ENCODE results near the gene PA2G4.
A peak's percentile ranks its signal among the peaks of the same experiment; 100 is the strongest.

Gene PA2G4

DNA sequence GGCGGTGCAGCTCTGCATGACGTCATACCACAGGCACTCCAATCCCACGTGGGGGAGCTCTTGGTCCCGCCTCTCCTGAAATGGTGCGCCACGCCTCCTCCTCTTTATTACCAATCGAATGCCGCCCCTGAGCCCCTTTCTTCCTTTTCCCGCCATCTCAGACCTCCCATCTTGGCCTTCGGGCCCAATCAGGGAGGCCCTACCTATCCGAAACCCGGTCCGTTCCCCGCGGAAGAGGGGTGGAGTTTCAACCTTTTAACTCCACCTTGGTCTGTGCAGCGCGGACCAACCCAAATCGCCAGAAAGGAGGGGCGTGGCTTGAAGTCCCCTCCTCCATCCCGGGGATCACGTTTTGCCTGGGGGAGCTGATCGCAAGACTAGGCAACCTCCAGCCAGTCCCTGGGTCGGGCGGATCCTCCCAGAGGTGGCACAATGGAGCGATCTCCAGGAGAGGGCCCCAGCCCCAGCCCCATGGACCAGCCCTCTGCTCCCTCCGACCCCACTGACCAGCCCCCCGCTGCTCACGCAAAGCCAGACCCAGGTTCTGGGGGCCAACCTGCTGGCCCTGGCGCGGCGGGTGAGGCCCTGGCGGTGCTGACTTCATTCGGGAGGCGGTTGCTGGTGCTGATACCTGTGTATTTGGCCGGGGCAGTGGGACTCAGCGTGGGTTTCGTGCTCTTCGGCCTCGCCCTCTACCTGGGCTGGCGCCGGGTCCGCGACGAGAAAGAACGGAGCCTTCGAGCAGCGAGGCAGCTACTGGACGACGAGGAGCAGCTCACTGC is 23.7 kb downstream of the PA2G4 start, which contains the start of gene ESYT1:
TSS of gene ESYT1 (plus strand) at position 380 of the 782 bp plus-strand sequence. CDS start at position 433, 53 bp downstream.
- peak; percentile 98 for DNase-seq

DNA sequence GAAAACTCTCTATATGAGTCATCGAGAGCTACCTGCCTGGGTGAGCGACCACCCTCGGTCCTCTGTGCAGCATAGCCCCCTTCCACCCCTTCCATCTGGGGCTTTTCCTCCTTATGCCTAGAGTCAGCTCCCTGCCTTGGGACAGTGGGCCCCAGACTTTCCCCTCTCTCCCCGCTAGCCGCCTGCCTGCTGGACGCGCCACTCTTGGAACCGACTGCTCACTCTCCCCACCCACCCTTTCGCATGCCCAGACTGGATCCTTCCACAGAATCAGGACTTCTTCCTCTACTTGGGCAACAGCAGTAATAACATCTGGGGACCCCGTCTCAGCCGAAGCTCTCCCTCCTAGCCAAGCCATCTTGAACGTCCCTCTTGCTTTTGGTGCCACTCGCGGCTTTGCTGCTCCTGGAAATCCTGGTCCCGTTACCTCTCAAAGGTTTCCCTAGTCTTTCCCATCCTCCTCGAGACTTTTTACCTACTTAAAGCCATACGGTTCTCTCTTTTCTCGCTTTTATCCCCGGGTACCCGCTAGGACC is 24.4 kb downstream of the PA2G4 start:
- no peak for DNase-seq

DNA sequence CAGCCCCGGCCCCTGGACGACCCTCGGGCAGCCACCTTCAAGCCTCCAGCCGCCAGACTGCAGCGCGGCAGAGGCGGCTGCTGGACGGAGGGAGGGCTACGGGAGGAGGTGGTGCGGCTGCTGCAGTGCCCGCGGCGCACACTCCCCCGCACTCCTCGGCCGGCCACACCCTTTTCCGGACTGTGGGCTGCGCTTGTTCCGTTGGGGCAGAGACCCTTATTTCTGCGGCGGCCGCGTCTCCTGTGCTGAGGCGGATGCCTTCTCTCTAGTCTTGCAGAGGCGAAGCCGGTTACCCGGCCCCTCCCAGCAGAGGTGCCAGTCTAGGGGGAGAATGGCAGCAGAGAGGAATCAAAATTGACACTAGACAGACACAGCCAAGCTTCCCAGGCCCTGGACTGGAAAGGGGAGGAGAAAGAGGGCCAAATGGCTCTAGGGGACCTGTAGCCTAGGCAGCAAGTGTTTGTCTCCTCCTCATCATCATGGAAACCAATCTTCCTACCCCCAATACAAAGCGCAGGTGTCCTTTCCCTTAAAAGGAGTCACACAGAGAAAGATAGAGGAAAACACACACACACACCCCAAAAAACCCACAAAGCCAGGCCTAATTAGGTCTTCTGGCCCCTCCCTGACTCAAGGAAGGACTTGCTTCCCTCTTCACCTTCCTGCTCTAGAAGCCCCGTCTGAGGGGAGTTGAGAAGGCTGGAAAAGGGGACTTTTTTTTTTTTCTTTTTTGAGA is 25.0 kb downstream of the PA2G4 start:
- DNase-seq, result no peak

DNA sequence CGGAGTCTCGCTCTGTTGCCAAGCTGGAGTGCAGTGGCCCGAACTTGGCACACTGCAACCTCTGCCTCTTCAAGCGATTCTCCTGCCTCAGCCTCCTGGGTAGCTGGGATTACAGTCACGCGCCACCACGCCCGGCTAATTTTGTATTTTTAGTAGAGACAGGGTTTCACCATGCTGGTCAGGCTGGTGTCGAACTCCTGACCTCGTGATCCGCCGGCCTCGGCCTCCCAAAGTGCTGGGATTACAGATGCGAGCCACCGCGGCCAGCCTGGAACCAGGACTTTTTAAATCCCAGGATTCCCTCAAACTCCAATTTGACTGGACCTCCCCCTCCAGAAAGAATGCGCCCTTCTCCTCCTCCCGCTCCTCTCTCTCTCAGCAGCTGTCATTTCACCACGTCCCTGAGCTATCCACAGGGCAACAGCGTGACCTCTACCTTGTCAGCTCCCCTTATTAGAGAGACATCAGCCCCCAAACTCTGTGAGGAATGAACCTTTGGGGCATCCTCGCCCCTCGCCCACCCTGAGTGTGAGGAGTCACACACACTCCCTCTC is 25.7 kb downstream of the PA2G4 start:
- no peak for DNase-seq

DNA sequence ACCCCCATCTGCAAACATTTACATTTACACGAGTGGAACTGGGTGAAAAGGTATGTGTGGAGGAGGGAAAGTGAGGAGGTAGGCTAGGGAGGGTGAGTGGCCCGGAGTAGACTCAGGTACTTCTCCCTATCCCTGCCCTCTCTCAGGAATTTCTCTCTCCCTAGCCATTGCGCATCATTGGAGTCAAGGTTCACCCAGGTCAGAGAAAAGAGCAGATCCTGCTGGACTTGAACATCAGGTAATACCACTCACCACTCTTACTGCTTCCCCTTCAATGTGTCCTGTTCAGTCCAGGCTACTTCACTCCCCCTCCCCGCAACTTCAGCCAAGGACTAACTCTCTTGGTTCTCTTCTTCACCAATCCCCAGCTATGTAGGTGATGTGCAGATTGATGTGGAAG is 26.5 kb downstream of the PA2G4 start:
- no peak for DNase-seq

DNA sequence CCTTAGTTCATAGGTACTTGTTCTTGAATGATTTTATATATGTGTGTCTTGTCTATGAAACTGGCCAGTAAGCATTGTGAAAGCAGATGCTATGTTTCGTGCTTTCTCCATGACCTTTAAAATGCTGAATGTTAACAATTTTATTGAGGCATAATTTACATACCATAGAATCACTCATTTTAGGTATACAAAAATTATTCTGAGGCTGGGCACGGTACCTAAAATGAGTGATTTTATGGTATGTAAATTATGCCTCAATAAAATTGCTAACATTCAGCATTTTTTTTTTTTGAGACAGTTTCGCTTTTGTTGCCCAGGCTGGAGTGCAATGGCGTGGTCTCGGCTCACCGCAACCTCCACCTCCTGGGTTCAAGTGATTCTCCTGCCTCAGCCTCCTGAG is 30.5 kb downstream of the PA2G4 start:
- no peak for DNase-seq

DNA sequence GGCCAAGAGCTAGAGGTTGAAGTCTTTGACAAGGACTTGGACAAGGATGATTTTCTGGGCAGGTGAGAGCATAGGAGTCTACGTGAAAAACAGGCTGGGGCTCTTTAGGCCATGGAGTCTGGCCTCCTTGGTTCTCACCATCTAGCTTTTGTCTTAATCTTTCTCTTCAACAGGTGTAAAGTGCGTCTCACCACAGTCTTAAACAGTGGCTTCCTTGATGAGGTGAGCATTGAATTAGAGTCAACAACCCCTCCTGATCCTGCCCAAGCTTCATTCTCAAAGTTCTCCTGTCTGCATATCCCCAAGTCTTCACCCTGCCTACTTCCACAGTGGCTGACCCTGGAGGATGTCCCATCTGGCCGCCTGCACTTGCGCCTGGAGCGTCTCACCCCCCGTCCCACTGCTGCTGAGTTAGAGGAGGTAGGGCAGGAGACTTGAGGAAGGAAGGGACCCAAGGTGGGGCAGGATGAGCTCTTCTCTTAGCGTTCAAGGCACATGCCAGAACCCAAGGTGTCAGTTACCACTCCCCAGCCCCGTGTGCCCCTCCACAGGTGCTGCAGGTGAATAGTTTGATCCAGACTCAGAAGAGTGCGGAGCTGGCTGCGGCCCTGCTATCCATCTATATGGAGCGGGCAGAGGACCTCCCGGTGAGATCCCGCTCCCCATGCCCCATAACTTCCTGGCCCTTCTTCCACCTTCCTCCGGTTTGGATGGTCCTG is 33.7 kb downstream of the PA2G4 start:
- no peak for DNase-seq

DNA sequence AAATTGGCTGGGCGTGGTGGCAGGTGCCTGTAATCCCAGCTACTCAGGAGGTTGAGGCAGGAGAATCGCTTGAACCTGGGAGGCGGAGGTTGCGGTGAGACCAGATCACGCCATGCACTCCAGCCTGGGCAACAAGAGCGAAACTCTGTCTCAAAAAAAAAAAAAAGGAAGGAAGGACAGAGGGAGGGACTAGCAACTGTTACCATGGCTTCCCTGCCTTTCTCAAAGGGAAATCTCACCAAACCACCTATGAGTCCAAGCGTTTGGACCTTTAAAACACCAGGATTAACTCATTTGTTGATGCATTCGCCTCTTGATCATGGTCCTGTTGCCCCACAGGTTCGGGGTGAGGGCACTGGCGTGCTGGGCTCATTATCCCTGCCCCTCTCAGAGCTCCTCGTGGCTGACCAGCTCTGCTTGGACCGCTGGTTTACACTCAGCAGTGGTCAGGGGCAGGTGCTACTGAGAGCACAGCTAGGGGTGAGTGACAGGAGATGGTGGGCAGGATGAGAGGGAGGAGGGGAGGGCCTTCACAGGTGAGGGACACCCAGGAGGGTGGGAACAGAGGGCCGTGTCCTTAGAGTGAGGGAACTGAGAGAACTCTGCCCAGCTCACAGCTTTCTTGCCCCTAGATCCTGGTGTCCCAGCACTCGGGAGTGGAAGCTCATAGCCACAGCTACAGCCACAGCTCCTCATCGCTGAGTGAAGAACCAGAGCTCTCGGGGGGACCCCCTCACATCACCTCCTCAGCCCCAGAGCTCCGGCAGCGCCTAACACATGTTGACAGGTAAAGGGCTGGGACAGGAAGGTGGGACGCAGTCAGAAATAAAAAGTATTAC is 37.8 kb downstream of the PA2G4 start:
- DNase-seq, result no peak

DNA sequence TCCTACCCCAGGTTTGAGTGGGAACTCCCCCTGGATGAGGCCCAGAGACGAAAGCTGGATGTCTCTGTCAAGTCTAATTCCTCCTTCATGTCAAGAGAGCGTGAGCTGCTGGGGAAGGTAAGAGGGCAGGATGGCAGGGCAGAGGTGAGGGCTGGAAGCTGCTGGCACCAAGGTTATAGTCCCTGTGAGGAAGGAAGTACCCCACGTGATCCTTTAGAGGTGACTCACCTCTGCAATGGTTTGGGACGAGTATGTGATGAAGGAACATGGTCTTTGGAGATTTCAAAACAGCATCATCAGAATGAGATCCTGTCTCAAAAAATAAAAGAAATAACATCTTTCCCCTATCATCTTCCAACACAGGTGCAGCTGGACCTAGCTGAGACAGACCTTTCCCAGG is 38.9 kb downstream of the PA2G4 start:
- no peak for DNase-seq

DNA sequence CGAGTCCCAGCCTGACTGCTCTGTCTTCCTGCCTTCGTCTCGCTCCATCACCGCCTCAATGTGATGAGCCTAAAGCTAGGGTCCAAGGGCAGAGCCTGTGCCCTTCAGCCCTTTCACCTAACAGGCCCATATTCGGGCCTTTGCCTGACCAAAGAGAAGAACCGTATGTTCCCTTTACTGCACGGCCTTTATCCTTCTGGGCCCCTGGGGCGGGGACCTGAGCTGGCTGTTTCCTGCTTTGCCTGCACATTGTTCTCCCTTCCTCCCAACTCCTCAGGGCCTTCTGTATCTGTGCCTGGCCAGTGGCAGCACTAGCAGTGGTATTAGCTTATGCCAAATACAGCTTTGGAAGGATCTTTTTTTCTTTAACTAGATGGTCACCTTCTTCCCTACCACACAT is 39.5 kb downstream of the PA2G4 start:
- no peak for DNase-seq

DNA sequence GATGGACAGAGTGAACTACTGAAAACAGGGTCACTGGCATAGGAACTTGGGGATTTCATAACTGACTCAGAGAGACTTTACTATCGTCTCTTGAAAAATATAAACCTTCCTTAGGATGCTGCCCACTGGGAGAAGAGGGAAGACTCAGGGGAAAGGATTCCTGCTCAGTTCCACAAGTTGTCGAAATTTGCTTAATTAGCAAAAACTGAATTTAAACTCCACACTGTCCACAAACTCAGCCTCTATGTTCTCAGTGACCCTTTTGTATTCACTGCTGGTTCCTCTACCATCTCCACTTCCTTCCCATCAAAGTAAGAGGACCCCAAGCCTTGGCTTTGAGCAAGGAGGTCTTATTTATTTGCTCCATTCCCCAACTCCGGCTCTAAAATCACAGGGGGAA is 40.9 kb downstream of the PA2G4 start:
- DNase-seq, result no peak

DNA sequence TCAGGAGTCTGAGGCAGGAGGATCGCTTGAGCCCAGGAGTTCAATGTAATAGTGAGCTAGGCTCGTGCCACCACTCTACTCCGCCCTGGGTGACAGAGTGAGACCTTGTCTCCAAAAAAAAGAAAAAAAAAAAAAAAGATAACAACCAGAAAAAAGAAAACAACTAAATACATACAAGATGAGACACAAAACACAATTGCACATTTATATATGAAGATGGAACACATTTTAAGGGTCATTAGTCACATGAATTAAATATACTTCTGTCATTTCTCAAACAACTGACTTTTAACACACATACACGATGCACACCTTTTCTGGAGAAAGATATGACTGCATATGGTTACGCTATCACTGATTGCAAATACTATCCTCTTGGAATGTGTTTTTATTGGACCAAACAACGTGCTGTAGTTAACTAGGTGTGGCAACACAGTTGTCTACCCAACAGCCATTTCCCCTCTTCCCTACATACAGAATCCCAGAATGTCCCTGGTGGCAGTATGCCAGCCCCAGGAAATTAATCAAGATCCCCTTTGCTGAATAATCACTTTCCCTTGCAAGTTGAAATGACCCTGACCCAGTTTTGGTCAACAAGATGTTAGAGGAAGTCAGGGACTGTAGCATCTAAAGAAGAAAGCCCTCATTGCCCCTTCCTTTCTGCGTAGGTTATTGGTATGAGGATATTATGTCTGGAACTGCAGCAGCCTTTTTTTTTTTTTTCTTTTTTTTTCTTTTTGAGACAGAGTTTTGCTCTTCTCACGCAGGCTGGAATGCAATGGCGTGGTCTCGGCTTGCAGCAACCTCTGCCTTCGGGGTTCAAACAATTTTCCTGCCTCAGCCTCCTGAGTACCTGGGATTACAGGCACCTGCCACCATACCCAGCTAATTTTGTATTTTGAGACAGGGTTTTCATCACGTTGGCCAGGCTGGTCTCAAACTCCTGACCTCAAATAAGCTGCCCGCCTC is 42.4 kb downstream of the PA2G4 start:
- DNase-seq, result no peak

DNA sequence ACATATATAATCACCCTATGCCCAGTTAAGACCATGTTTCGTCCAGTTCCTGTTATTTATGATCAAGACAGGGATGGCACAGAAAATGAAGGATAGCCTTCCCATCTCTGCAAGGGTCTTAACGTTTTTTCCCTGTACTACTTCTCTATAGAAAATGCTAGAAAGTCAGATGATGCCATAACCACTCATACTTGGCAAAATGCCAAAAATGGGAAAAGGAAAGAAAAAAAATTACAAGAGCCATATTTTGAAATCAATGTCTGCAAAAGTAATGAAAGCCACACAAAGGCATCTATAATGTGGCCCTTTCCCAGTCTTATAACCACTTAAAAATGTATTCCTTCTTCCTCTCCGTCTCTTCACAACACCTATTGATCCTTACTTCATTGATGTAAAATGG is 46.2 kb downstream of the PA2G4 start:
- DNase-seq, result peak; percentile 58

DNA sequence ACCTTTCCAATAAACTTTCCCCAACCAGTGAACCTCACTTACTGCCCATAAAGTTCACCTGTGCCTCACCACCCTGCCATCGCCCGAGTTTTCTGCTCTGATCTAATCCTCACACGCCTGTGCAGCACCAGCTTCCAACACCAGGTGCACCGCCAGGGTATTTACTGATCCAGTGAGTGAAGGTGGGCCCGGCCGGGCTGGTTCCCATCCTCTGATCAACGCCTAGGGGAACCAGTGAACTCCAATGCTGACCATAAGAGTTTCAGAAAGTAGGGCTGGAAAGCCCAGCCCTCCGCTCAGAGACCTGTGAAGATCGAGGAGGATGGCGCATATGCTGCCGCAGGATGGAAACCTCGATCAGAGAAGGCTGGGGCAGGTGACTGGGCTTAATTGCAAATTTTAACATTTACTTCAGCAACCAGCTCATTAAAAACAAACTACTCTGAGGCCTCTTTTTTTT is 47.3 kb downstream of the PA2G4 start:
- peak; percentile 46 for DNase-seq

DNA sequence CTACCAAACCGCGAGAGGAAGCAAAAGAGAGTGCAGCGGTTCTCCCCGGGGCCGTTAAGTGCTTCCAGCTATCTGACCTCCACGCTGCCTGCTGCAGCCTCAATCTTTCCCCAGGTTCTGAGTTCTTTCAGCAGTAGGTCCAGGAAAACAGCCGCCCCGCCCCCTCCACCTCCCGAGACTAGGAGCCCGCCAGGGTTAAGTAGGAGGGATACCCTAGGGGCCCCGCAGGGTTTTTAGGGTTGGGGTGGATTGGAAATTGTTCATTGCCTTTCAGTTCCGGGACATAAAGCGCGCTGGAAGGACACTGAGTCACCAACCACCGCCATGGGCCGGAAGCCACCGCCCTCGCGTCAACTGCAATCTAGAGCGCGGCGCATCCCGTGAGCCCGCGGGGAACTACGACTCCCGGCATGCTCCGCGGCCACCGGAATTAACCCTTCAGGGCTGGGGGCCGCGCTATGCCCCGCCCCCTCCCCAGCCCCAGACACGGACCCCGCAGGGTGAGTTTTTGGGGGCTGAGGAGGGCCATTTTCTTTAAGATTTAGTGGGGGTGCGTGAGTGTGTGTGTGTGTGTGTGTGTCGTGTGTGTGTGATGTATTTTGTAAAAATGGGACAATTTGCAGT is 47.9 kb downstream of the PA2G4 start, which contains the start of gene MYL6B:
TSS of gene MYL6B (plus strand) at position 456 of the 624 bp plus-strand sequence. CDS start 1,332 bp downstream, outside the sequence.
- DNase-seq, result peak; percentile 79

DNA sequence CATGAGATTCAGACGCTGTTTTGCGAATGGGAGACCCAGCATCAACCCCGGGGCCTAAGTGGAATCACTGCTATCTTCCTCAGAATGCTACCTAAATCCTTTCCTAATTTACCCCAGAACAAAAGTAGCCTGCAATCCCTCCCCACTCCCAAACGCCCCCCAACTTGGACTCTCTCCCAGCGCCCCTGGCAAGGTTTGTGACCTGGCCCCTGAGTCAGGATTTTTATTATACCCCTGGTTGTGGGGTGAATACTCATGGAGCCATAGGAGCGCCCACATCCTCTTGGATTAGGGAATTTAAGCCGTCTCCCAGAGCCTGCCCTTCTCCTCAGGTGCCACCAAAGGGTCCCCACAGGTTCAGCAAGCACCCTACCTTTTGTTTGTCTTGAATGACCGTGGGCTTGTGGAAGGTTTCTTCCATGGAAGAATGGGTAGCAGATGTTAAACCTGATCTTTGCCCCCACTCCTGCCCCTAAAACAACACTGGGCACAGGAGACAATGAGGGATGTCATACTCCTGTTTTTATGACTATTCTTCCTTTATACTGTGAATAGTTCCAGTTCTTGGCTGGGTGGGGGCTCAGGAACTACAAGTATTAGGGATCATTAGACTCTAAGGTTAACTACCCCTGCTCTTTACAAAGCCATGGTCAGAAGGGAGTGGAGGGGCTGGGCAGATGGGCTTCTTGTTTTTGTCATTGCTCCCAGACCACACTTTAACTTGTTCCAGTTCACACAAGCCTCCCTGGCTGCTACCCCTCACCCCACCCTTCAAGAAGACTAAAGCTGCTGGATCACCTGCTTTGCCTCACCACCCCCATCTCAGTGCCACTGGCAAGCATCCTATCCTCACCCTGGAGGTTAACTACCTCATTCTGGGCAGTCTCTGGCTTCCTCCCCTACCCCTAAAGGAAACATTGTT is 48.7 kb downstream of the PA2G4 start:
- no peak for DNase-seq

DNA sequence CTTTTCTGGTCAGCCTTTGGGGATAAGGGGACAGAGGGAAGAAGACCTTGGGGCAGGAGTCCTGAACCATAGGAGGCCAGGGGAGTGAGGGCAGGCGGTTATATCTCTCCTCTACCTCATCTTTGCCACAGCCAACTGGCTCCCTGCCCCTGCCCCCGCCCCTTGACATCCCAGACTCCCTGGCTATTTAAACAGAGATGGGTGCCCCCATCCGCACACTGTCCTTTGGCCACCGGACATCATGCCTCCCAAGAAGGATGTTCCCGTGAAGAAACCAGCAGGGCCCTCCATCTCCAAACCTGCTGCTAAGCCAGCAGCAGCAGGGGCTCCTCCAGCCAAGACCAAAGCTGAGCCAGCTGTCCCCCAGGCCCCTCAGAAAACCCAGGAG is 49.3 kb downstream of the PA2G4 start:
- no peak for DNase-seq

DNA sequence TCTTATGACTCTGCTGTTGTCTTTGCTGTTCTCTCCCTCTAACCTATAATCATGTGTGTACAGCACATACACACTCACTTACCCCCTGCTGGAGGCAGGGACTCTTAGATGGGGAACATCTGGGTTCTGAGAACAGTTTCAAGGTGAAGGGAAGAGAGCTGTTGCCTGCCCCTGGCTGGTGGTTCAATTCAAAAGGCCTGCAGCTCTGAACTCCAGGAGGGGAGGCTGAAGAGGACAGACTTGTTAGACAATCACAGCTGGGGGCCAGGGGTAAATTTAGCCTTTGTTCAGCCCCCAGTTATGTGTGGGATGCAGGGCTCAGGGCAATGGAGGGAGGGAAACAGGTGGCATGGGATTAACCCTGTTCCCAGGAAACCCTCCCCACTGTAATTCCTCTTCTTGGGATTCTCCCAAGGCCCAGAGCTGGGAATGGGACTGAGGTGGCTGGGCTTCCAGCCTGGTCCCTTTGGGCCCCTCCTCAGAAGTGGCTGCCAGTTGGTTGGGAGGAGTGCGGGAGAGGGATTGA is 50.0 kb downstream of the PA2G4 start:
- no peak for DNase-seq

DNA sequence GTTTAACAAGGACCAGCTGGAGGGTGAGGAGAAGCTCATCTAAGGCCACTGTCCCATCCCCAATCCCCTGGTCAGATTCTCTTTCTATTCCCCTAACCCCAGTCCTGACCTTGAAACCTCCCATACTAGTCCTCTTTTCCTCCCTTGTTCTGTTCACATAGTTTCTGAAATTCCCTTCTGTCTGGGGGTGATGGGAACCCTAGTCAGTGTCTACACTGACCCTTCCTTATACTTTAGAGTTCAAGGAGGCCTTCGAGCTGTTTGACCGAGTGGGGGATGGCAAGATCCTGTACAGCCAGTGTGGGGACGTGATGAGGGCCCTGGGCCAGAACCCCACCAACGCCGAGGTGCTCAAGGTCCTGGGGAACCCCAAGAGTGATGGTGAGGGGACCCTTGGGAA is 50.5 kb downstream of the PA2G4 start:
- DNase-seq, result no peak
